ENCODE results near the gene RAB8B.

- no peak for TF ChIP-seq CTCF (IDR thresholded peaks at IDR 0.05)
- TF ChIP-seq POLR2A (IDR thresholded peaks at IDR 0.05) = no peak
- no peak for TF ChIP-seq EP300 (IDR thresholded peaks at IDR 0.05)
Observed at GRCh38 chr15:63232943-63233342, 43.5 kb downstream of the RAB8B start.
